Subcutaneous preadipocyte (primary cell): ENCODE results near the gene LAX1. TPM values are rescaled to one million over a fixed set of nuclear protein-coding genes. Genes with fewer than 3 reads are reported as not detected.

Experiments used
- small RNA-seq: library from RNA; depleted of rRNA; stranded (forward); fragments of <200 nt; gene quantifications from one replicate; pipeline ENCODE3, GENCODE V24; 2012
- total RNA-seq: library from RNA; depleted of rRNA; stranded (reverse); fragments of >200 nt; gene quantifications from 2 replicates; pipeline ENCODE4 v1.2.3, GENCODE V29; 2012

LAX1 gene, protein sequence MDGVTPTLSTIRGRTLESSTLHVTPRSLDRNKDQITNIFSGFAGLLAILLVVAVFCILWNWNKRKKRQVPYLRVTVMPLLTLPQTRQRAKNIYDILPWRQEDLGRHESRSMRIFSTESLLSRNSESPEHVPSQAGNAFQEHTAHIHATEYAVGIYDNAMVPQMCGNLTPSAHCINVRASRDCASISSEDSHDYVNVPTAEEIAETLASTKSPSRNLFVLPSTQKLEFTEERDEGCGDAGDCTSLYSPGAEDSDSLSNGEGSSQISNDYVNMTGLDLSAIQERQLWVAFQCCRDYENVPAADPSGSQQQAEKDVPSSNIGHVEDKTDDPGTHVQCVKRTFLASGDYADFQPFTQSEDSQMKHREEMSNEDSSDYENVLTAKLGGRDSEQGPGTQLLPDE
- not detected in 2 replicates for total RNA-seq

DNA sequence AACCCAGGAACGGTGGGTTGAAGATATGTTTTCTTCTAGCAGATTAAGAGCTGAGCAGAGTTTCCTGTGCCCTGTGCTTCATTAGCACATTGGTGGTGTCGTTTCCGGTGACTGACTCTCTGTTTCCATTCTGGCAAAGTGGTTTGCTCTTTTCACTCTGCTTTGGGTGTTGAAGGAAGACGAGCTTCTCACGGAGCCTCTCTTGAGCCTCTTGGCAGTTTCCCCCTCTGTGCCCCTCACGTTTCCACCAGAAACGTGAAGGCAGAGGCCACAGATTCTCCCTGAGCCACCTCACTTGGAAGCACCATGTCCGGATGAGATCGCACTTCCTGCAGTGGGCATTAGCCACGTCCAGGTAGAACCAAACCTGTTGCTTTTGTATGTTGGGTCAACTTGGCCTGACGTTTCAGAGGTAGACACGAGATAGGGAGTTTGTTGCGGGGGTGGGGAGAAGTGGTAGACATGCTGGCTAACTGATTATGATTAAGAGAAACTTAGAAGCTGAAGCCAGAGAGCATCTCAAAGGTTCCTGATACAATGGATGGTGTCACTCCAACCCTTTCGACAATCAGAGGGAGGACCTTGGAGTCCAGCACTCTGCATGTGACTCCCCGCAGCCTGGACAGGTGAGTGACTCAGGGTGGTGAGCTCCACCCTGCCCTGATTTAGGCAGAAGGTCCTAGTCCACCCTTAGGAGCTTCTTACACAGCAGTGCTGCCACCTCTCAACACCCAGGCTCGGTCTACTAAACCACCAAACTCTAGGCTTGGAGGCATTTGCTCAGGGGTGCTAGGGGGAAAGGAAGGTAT is at the start of gene LAX1:
Gene LAX1 (plus strand): TSS at position 155 of the 809 bp plus-strand sequence. CDS start 383 bp downstream, at position 538.

DNA sequence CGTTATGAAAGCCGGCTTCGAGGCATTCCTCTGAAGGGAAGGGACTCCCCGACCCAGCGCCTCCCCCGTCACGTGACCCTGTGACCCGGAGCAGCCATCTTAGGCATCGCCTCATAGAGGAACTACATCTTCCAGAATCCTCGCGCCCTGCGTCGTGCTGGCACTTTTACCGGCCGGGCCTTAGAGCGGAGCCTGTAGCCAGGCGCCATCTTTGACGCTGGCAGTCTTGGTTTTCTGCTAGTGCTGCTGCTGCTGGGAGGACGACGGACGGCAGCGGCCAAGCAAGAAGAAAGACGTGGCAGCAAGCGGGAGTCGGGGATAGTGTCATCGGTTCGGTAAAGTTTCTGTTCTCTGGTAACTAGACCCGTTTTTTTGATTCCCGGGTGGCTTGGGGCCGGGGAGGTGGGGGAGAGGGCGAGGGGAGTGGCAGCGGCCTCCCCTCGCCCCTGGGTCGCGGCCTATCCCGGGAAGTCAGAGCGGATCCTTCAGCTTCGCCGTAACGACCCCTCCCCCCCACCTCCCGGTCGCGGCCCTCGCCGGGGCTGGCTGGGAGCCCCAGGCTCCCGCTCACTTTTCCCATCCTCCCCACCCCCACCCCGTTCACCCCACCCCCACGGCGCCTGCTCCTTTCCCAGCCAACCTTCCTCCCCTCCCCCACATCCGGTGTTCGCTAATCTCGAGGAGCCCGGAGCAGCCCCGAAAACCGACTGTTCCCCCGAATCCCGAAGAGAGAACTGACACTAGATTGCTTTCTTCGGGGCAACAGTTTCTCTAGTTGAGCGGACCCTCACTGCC is 30.7 kb downstream of the LAX1 start, which contains the start of the genes ZBED6 and ZC3H11A:
Gene ZBED6 (plus strand): TSS at position 183 of the 795 bp plus-strand sequence. CDS start 1,900 bp downstream, outside the sequence.
Gene ZC3H11A (plus strand): TSS at position 183 of the 795 bp plus-strand sequence. CDS start 21,448 bp downstream, outside the sequence.

Small RNA genes within 50 kb of the gene (small RNA-seq; reads per million reads assigned to genes)
- 2,426 reads per million, percentile 100 among the genes with 10 or more reads in this experiment for gene SNORA77
- 1.6 reads per million, percentile 75 among the genes with 10 or more reads in this experiment for gene ZC3H11A

Other genes starting within 250 kb of the LAX1 start
- 230 and 287 TPM in 2 replicates for gene ATP2B4, start 138.4 kb upstream of the LAX1 start, total RNA-seq
- gene ZBED6, start 30.4 kb downstream of the LAX1 start, total RNA-seq, result 22.0 and 27.2 TPM in 2 replicates
- gene ZC3H11A, start 30.4 kb downstream of the LAX1 start, total RNA-seq, result 71.3 and 88.4 TPM in 2 replicates
- 58.8 and 61.8 TPM in 2 replicates for gene SNRPE, start 96.4 kb downstream of the LAX1 start, total RNA-seq